SKM-1 treated with dmso at 0.1 percent for 144 hours (cell line): ENCODE data around the gene PPP2R5B.

Experiments
- DNase-seq: peaks from one replicate; lab custom pipeline; 2025; ENCODE audit not compliant: unreplicated experiment; lab: John Stamatoyannopoulos, UW

Gene PPP2R5B

GRCh38 chr11:64923944-64924909, at the start of gene PPP2R5B:
Gene PPP2R5B (plus strand): TSS chr11:64924689. CDS start chr11:64925735, 1,046 bp downstream.
- DNase-seq: peak; percentile 91

GRCh38 chr11:64875369-64876228, 48.9 kb upstream of the PPP2R5B start:
- peak; percentile 96 for DNase-seq

GRCh38 chr11:64876229-64876750, 48.2 kb upstream of the PPP2R5B start:
- DNase-seq: no peak

GRCh38 chr11:64876835-64877341, 47.6 kb upstream of the PPP2R5B start:
- no peak for DNase-seq

GRCh38 chr11:64877390-64878222, 46.9 kb upstream of the PPP2R5B start:
- DNase-seq: no peak

GRCh38 chr11:64878223-64878493, 46.3 kb upstream of the PPP2R5B start:
- DNase-seq: no peak

- peak; percentile 94 for DNase-seq
Observed at GRCh38 chr11:64878494-64879243, 45.8 kb upstream of the PPP2R5B start, which contains the start of gene EHD1. Gene EHD1 (minus strand): TSS chr11:64878621. CDS start chr11:64878464, 157 bp downstream.

- DNase-seq: peak; percentile 50
Observed at GRCh38 chr11:64879244-64879900, 45.1 kb upstream of the PPP2R5B start.

- DNase-seq: no peak
Observed at GRCh38 chr11:64880240-64881001, 44.1 kb upstream of the PPP2R5B start.

GRCh38 chr11:64881476-64881875, 43.0 kb upstream of the PPP2R5B start:
- DNase-seq: no peak

GRCh38 chr11:64882243-64882642, 42.2 kb upstream of the PPP2R5B start:
- no peak for DNase-seq

- no peak for DNase-seq
Observed at GRCh38 chr11:64883575-64883974, 40.9 kb upstream of the PPP2R5B start.

- no peak for DNase-seq
Observed at GRCh38 chr11:64884019-64884418, 40.5 kb upstream of the PPP2R5B start.

- DNase-seq: peak; percentile 96
Observed at GRCh38 chr11:64885367-64886286, 38.9 kb upstream of the PPP2R5B start.

GRCh38 chr11:64887234-64887756, 37.2 kb upstream of the PPP2R5B start:
- DNase-seq: no peak

GRCh38 chr11:64887757-64888405, 36.6 kb upstream of the PPP2R5B start:
- DNase-seq: peak; percentile 73

GRCh38 chr11:64888406-64888728, 36.1 kb upstream of the PPP2R5B start:
- DNase-seq: no peak
